Right renal pelvis (tissue), 4 donors: ENCODE data around the gene NAB2. TPM values are rescaled to one million over a fixed set of nuclear protein-coding genes. Genes with fewer than 3 reads are reported as not detected.
"Not testable (repeated sequence)": the region's sequence is repeated elsewhere in the genome, so short reads cannot be mapped to it uniquely, and the experiment has no call there.

ENCODE experiments used
- DNase-seq, 4 donors: peaks; one replicate each; pipeline ENCODE4 v3.0.0-alpha.2; 2013; ENCODE audit warnings: low read depth in 4 of 4, low spot score in 3 of 4, missing footprints in 1 of 4
- polyA plus RNA-seq, 4 donors: library from polyadenylated mRNA; unstranded; fragments of 120-200 nt; gene quantifications; one replicate each; pipeline ENCODE4 v1.2.1, GENCODE V29; 2013; ENCODE audit not compliant: insufficient read length in 4 of 4

Gene NAB2
- polyA plus RNA-seq, 4 donors: 42.8 to 51.3 (median 45.9) TPM

DNA sequence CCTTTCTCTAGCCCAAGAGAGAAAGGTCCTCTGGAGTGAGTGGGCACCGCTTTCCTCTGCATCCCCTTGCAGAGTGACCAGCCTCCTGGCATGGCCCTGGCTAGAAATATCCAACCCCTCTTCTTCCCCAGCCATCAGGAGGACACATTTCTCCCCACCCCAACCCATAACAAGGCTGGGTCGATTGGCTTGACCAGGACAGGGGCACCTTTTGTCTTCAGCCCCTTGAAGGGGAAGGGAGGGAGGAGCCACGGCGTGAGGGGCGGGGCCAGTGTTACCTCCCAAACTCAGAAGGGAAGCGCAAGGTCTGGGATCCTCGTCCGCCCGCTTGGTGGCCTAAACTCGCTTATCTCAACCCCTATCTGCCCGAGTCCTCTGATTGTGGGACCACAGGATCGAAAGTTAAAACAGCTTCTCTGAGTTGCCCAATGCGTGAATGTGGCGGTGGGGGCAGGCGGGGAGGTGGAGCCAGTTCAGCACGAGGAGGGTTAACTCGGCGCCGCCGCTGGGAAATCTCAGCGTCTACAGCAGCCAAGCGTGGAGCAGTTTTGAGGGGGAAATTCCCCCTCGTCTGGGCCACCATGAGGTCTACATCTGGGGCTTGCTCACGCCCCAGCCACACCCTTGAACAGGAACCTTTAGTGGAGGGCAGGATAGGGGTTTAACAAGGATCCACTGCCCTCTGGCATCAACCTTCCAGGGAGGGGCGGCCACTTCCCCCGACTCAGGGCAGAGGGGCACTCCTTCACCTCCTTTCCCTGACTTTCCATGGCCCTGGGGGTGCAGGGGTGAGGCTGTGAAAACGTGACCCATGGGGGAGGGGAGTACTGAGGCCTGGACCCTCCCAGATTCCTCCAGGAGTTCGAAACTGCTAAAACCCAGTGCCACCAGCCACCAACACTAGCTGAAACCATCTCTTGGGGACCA, 21.5 kb downstream of the NAB2 start:
- no peak for DNase-seq

DNA sequence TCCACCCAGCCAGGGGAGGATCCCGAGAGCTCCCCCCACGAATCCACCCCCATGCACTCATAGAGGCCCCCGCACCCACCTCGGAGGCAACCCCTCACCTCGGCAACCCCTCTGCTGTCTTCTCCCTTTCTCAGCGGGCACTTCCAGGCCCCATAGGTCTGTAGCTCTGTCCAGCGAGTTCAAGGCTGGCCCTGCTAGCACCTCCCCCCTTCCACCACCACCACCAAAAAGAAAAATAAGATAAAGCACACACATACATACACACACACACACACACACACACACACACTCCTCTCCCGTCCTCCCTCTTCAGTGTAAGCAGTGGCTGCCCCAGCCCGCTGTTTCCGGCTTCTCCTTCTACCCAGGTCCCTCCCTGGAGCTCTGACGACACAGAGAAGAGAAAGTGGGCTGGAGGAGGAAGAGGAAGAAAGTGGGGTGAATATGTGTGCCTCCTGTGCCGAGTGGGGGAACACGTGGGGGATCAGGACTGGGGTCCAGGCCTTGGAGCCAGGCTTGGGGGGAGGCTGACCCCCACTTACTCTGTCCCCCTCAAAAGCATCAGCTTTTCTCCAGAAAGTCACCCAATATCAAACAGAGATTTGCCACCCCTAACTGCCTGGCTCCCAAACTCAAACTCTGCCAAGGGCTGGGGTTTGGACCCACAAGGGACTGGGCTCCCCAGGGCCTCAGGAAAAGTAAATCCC, 22.3 kb downstream of the NAB2 start, which contains the start of gene STAT6:
Gene STAT6 (minus strand): TSS at position 332 of the 704 bp plus-strand sequence. CDS start 3,084 bp downstream, outside the sequence.
- peak in 2 of 4 donors; percentile 56 to 74 for DNase-seq

DNA sequence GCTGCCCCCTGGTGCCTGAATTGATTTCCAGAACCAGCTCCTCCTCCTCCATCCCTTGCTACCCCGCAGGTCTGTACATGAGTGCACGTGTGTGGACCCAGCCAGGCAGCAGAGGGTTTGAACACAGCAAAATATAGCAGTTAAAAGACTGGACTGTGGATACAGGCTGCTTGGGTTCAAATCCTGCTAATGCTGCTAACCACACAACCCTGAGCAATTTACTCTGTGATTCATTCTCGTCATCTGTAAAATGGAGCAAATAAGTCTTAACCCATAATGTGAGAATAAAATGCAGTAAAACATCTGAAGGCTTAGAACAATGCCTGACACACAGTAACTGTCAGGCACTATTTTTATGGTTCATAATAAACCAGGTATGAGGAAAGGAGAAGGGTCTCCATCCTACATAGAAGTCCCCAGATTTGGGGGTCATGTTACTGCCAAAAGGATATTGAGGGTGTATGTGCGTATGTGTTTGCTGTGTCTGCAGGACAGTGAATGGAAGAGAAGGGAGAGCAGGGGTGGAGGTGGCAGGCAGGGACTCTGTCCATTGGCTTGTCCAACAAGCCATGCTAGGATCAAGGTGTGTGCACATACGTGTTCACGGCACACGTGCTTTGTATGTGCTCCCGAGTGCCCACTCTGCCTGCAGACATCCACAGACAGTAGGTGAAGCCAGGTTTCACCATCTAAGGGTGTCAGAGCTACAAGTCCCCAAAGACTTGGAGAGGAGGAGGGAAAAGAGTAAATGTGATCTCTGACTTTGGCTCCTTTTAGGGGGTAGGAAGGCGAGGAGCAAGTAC, 23.8 kb downstream of the NAB2 start:
- no peak for DNase-seq

GRCh38 chr12:57116580-57117281, 27.8 kb downstream of the NAB2 start:
- DNase-seq: no peak

DNA sequence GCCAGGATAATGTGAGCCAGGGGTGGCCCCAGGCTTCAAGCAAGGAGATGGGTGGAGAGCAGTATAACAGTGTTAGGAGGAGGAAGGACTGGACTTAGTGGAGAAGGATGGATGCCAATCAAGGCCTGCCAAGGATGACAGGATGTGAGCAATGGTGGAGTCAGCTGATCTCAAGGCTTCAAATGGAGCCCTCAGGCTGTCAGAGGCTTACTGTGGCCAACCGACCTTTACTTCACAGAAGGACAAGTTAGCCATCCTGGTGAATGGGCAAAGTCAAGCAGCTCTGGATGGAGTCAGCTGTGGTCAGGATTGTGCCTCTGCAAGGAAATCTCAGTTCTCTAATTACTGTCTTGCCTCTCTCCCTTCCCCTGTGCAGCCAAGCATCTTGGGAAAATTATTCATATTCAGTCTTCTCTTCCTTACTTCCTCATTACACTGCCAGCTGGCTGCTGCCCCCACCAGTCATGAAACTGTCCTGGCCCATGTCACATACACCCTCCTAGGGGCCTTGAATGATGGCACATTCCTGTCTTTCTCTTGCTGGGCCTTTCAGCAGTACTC, 29.9 kb downstream of the NAB2 start:
- DNase-seq: no peak

DNA sequence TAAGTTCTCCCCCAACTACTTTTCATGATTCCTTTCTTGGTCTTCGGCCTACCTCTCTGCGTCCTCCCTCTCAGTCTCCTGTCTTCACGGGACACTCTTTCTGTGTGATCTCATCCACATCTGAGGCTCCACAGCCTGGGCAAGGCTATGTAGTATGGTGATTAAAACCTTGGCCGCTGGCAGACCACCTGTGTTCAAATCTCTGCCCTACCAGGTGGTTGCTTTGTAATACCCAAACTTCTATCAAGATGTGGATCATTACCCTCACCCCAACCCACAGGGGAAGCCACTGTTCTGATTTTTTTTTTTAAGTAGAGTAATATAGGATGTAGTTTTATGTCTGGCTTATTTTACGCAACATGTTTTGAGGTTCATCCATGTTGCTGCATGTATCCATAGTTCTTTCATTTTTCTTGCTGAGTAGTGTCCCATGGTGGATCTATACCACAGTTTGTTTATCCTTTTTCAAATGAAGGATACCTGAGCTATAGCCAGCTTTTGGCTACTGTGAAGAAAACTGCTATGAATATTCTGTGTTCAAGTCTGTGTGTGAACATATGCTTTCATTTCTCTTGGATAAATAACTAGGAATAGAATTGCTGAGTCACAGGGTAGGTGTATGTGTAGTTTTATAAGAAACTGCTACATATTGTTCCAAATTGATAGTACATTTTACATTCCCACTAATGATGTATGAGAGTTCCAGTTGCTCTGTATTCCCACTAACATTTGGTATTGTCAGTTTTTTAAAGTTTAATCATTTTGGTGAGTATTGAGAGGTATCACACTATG, 30.6 kb downstream of the NAB2 start:
- no peak for DNase-seq

DNA sequence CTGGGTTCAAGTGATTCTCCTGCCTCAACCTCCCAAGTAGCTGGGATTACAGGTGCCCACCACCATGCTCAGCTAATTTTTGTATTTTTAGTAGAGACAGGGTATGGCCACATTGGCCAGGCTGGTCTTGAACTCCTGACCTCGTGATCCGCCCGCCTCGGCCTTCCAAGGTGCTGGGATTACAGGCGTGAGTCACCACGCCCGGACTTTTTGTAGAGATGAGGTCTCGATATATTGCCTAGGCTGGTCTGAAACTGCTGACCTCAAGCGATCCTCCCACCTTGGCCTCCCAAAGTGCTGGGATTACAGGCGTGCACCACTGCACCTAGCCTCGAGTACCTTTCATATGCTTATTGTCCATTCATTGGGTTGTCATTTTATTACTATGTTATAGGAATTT, 31.8 kb downstream of the NAB2 start:
- not testable (repeated sequence) for DNase-seq

- DNase-seq: no peak
These were observed 34.9 kb downstream of the NAB2 start for GRCh38 chr12:57123813-57124212.

DNA sequence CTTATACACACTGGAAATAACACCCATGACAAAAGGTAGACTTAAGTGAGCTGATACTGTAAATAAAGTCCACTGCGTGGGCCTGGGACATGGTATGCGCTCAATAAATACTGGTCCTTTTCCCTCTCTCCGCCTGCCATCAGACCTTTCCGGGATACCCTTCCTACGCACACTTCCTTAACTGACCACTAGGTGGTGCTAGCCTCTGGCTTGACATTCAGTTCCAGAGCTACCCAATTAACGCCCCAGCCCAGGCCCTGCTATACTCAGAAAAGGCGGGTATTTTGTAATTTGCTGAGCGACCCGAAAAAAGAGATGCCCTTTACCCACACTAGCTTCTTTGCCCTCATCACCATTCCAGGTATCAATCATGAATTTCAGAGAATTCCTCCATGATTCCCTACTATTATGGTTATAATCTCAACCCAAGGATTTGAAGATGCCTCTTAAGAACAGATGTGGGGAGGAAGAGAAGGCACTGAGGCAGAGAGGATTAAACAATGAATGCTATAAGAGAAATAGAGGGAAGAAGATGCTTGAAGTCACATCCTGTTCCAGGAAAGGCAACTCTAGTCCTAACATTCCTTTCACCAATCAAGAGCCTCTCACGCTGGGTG, 35.5 kb downstream of the NAB2 start:
- DNase-seq: no peak

GRCh38 chr12:57126061-57126460, 37.1 kb downstream of the NAB2 start:
- no peak for DNase-seq

GRCh38 chr12:57126561-57126960, 37.6 kb downstream of the NAB2 start:
- no peak for DNase-seq

DNA sequence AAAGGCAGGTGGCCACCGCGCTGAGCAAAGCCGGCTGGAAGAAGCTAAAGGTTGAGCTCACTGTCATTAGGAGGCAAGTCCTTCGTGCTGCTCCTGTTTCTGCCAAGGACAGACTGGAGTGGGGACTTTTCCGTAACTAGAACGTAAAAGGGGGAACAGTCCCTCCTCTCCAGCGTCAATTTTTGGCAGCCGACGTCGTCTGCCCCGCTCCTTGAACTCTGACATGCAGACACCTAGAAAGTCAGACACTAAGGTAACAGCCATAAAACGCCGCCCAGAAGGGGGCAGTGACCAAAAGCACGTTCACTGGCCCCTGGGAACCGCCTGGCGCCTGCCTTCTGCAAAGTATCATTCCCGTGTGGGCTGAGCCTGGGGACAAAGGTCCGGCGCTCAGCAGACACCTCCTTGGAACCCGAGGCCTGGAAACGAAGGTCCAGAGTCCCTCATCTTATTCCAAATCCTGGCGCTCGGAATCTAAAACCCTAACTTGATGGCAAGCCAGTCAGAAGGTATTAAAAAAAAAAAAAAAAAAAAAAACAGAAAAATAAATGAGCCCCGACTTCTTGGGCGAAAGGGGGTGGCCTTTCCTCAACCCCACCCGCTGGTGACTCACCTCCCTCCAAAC, 38.3 kb downstream of the NAB2 start:
- DNase-seq: no peak

GRCh38 chr12:57127726-57128518, 39.0 kb downstream of the NAB2 start, which contains the start of gene LRP1:
LRP1 (plus strand) TSS chr12:57128483; CDS start chr12:57128965, 482 bp downstream.
- no peak for DNase-seq

GRCh38 chr12:57128519-57129247, 39.8 kb downstream of the NAB2 start:
- no peak for DNase-seq

GRCh38 chr12:57129321-57129842, 40.5 kb downstream of the NAB2 start:
- DNase-seq: no peak

DNA sequence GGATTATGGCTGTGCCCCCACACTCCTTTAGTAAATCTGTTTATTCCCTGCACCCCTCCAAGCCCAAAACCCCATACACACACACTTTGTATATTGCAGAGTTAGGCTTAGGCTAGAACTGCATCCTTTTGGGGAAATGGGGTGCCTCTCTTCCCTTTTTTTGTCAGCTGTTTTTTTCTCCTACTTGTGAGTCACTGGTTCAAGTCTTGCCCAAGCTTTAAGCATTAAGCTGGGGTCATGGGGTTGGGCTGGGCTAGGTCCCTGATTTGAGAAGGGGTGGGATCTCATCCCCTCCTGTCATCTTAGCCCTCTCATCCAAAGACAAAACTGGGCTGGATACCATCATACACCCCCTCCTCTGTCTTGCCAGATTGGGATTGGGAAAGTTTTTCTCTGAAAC, 41.0 kb downstream of the NAB2 start:
- DNase-seq: no peak
